T-cell (primary cell): ENCODE results near the gene ZSCAN5C. TPM values are rescaled to one million over a fixed set of nuclear protein-coding genes. Genes with fewer than 3 reads are reported as not detected.

Experiments
- ATAC-seq, 4 experiments: fragments of 200-7000 bp in 3 of 4; fragments of 150-1000 bp in 1 of 4; cut with Tn5 transposase; replicated peaks in 1 of 4; 1 replicate in 3 of 4; 2 replicates in 1 of 4; pipeline ENCODE4 v1.10.0; 2021; ENCODE audit warnings: moderate library complexity in 3 of 4, mild to moderate bottlenecking in 2 of 4, moderate number of reproducible peaks in 1 of 4
- CTCF ChIA-PET, 2 donors: fragments of 300-600 bp; sonication (Branson Sonifier 250); formaldehyde crosslinking; loops; one replicate each; lab custom pipeline; 2022; ENCODE audit warnings: antibody characterized with exemption in 2 of 2; lab: Charles Lee
- POLR2A ChIA-PET, 2 donors: fragments of 300-600 bp; sonication (Branson Sonifier 250); formaldehyde crosslinking; loops; one replicate each; lab custom pipeline; 2022; ENCODE audit warnings: antibody characterized with exemption in 2 of 2; lab: Charles Lee
- DNase-seq, 35 experiments: peaks; one replicate each; pipeline versions ENCODE4 v3.0.0 to v3.0.0-alpha.2; 2013 to 2023
- H3K27ac ChIP-seq: one replicate; pipeline ENCODE4 v1.5.1; 2013; ENCODE audit warnings: low read length
- H3K27me3 ChIP-seq, 2 experiments: replicated peaks in 1 of 2; 1 replicate in 1 of 2; 2 replicates in 1 of 2; pipeline versions ENCODE4 v1.6.1 to v1.7.0; 2013; ENCODE audit warnings: low read length in 1 of 2, mixed read lengths in 1 of 2; ENCODE audit not compliant: control insufficient read depth in 2 of 2, insufficient read depth in 2 of 2; ENCODE audit errors: extremely low read depth in 1 of 2
- H3K36me3 ChIP-seq, 2 donors: 1 replicate in 1 of 2; 2 replicates in 1 of 2; pipeline versions ENCODE4 v1.6.1 to v1.7.0; 2013; ENCODE audit warnings: low read length in 1 of 2; ENCODE audit not compliant: control insufficient read depth in 2 of 2, insufficient read depth in 1 of 2; ENCODE audit errors: extremely low read depth in 1 of 2
- H3K4me1 ChIP-seq, 2 experiments: 1 replicate in 1 of 2; 2 replicates in 1 of 2; pipeline versions ENCODE4 v1.6.1 to v1.7.0; 2013; ENCODE audit warnings: low read length in 2 of 2, mixed read lengths in 1 of 2; ENCODE audit not compliant: insufficient read depth in 2 of 2, control insufficient read depth in 1 of 2; ENCODE audit errors: extremely low read depth in 1 of 2
- H3K4me3 ChIP-seq, 2 donors: 1 replicate in 1 of 2; 2 replicates in 1 of 2; pipeline versions ENCODE4 v1.5.1 to v1.7.0; 2013; ENCODE audit warnings: mild to moderate bottlenecking in 2 of 2, low read length in 1 of 2, moderate library complexity in 1 of 2; ENCODE audit not compliant: control insufficient read depth in 1 of 2; ENCODE audit errors: extremely low read depth in 1 of 2
- H3K9me3 ChIP-seq: 2 replicates; pipeline ENCODE4 v1.7.0; 2013
- H3K27ac Mint-ChIP-seq, 2 donors: one replicate each; pipeline ENCODE4 v1.8.0; 2020 to 2021; ENCODE audit warnings: mild to moderate bottlenecking in 2 of 2, mixed read lengths in 2 of 2
- H3K27me3 Mint-ChIP-seq, 2 donors: one replicate each; pipeline ENCODE4 v1.8.0; 2021 to 2022; ENCODE audit warnings: mixed read lengths in 2 of 2
- H3K36me3 Mint-ChIP-seq: one replicate; pipeline ENCODE4 v1.8.0; 2021; ENCODE audit warnings: mixed read lengths
- H3K4me1 Mint-ChIP-seq, 3 donors: one replicate each; pipeline ENCODE4 v1.8.0; 2020 to 2022; ENCODE audit warnings: mixed read lengths in 3 of 3, mild to moderate bottlenecking in 1 of 3
- H3K4me3 Mint-ChIP-seq, 3 donors: one replicate each; pipeline ENCODE4 v1.8.0; 2020 to 2022; ENCODE audit warnings: mild to moderate bottlenecking in 3 of 3, mixed read lengths in 3 of 3, moderate library complexity in 3 of 3
- H3K9me3 Mint-ChIP-seq, 3 donors: one replicate each; pipeline ENCODE4 v1.8.0; 2020 to 2022; ENCODE audit warnings: mixed read lengths in 3 of 3
- WGBS: methylation state at CpG from one replicate; pipeline ENCODE4 v1.1.5; 2013; ENCODE audit warnings: missing lambda C conversion rate; ENCODE audit not compliant: insufficient coverage; 5-methylcytosine and 5-hydroxymethylcytosine counted together
- total RNA-seq, 35 experiments: library from RNA in 6 of 35; stranded (reverse) in 6 of 35; fragments of 120-200 nt in 1 of 35; gene quantifications; one replicate each; pipeline versions ENCODE4 v1.2.1 to v1.2.4 and lab custom pipeline; 2013 to 2026

Gene ZSCAN5C, protein sequence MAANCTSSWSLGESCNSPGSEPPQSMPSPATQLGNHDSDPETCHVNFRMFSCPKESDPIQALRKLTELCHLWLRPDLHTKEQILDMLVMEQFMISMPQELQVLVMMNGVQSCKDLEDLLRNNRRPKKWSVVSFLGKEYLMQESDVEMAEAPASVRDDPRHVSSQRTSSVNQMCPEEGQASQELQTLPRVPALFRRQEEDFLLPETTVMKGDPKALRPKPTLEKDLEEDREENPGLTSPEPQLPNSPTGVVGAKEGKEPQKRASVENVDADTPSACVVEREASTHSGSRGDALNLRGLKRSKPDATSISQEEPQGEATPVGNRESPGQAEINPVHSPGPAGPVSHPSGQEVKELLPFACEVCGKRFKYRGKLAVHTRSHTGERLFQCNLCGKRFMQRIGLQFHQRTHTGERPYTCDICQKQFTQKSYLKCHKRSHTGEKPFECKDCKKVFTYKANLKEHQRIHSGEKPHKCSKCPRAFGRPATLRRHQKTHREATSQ
- total RNA-seq (not detected), total RNA-seq (lab: John Stamatoyannopoulos, UW) (0 reads per million in 29 experiments)
- not detected for total RNA-seq (2013)

DNA sequence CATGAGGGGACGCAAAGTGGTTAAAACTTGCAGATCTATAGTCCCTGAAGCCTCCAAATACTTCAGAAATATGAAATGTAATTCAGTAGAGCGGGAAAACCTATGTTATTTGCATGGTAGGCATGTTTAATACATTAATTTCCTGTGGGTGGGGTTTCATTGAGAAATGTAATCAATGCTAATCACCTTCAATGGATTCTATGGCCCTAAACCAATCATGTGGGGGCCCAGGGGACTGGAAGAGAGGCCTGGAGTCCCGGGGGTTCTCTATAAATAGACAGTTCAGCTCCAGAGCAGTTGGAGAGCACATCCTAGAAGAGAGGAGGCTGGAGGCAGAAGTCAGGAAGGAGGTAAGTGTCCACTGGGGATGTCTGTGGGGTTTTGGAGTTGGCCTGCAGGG is at the start of gene ZSCAN5C:
TSS of gene ZSCAN5C (plus strand) at position 301 of the 400 bp plus-strand sequence. CDS start 3,641 bp downstream, outside the sequence.
- WGBS: no CpG with 5 or more reads among the region's 3 CpGs
- Histone ChIP-seq H3K4me1 (no peaks in the 10 kb centered on the region), H3K27me3 (peaks cover 0 to 3% of the 10 kb centered on the region in 2 experiments), H3K4me3 (no peak within 1 kb of the TSS), H3K36me3 (no peaks in the 10 kb centered on the region), H3K9me3 (no peaks in the 10 kb centered on the region), H3K27ac (no peak within 1 kb of the TSS)
- CTCF ChIA-PET: no interaction called here
- Mint-ChIP-seq H3K27ac (no peak within 1 kb of the TSS), H3K36me3 (no peaks in the 10 kb centered on the region), H3K9me3 (no peaks in the 10 kb centered on the region), H3K4me3 (no peak within 1 kb of the TSS), H3K27me3 (peaks cover 0 to 11% of the 10 kb centered on the region in 2 donors), H3K4me1 (no peaks in the 10 kb centered on the region)
- no peak for DNase-seq
- POLR2A ChIA-PET: no interaction called here
- no peak for ATAC-seq

DNA sequence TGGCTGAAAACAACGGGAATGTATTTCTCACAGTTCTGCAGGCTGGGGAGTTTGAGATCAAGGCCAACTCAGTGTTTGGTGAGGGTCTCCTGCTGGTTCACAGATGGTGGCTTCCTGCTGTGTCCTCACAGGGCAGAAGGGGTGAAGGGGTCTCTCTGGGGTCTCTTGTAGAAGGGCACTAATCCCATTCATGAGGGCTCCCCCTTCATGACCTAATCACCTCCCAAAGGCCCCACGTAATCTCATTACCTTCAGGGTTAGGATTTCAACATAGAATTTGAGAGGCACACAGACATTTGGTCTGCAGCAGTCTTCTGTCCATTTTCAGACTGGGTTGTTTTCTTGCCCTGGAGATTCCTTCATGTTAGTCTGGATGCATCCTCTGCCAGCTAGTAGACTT is 49.4 kb upstream of the ZSCAN5C start:
- Mint-ChIP-seq H3K36me3 (peaks cover 40% of the 10 kb centered on the region), H3K4me1 (peaks cover 11 to 20% (median 15%) of the 10 kb centered on the region in 3 donors), H3K4me3 (no peak overlapping the region), H3K27me3 (no peaks in the 10 kb centered on the region), H3K27ac (peak overlapping the region in 1 of 2 donors; percentile 48), H3K9me3 (no peaks in the 10 kb centered on the region)
- CTCF ChIA-PET: interaction anchor here in 1 of 2 donors (0.6 kb wide), 1 partner anchor 82 kb away, joined by 4 read pairs; no protein-coding TSS in a partner anchor
- H3K27ac ChIP-seq: no peak overlapping the region
- no peak overlapping the region for H3K4me3 ChIP-seq
- DNase-seq (no peak), ATAC-seq (no peak)
- peaks cover 24 to 35% of the 10 kb centered on the region in 2 donors for H3K36me3 ChIP-seq
- peaks cover 0 to 8% of the 10 kb centered on the region in 2 experiments for H3K4me1 ChIP-seq
- no peaks in the 10 kb centered on the region for H3K27me3 ChIP-seq
- POLR2A ChIA-PET: no interaction called here
- WGBS: 100% methylated on average over 1 of the region's 2 CpGs
- no peaks in the 10 kb centered on the region for H3K9me3 ChIP-seq

DNA sequence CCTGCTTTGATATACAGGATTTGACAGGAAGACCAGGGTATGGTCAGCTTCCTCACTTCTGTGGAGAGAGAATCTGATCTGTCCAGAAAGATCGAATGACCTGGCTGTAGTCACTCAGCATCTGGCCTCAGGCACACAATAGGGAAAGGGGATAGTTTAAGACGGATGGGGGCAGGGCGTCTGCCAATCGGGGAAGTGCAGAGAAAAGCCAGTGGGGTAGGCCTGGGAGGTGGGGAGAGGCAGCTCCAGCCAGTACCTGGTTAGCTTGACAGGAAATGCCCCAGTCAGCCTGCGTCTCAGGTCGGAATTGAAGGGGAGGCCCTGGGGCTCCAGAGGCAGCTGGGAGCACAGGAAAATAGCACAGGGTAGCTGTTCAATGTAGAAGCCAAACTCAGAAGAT is 48.6 kb upstream of the ZSCAN5C start:
- ChIA-PET CTCF (interaction anchor here in 1 of 2 donors (0.6 kb wide), 1 partner anchor 11 kb away, joined by 3 read pairs; no protein-coding TSS in a partner anchor), POLR2A (interaction anchor here in 1 of 2 donors (0.6 kb wide), 1 partner anchor 43 kb away, joined by 3 read pairs; no protein-coding TSS in a partner anchor)
- Histone ChIP-seq H3K9me3 (no peaks in the 10 kb centered on the region), H3K4me1 (peaks cover 0 to 8% of the 10 kb centered on the region in 2 experiments), H3K36me3 (peaks cover 22 to 35% of the 10 kb centered on the region in 2 donors), H3K27ac (no peak overlapping the region), H3K27me3 (no peaks in the 10 kb centered on the region), H3K4me3 (no peak overlapping the region)
- Mint-ChIP-seq H3K4me3 (no peak overlapping the region), H3K27me3 (no peaks in the 10 kb centered on the region), H3K4me1 (peaks cover 11 to 20% (median 15%) of the 10 kb centered on the region in 3 donors), H3K36me3 (peaks cover 46% of the 10 kb centered on the region), H3K27ac (peak overlapping the region; percentile 0 to 84), H3K9me3 (no peaks in the 10 kb centered on the region)
- no peak for ATAC-seq
- no peak for DNase-seq
- WGBS: 42% methylated on average over 6 of the region's 6 CpGs

DNA sequence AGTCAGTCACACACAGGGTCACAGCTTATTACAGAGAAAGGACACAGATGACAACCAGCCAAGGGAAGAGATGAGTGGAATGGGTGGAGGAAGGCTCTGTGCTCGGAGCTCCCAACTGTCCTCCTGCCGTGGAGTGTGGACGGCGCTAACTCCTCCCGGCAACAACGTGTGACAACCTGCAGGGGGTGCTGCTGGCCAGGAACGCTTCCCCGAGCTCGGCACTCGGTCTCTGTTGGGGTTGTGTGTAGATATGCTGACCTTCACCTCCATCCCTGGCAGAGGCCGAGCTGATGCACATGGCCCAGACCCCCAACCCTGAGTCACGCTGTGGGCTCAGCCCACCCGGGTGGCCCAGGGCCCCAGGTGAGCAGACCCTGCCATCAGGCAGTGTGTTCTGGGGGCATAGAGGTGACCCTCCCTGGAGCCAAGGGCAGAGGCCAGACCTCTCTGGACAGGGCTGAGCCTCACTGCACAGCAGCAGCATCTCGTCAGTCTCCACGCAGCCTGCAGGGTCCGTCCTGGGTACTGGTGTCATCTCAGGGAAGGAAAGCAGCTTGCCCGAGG is 46.9 kb upstream of the ZSCAN5C start:
- Mint-ChIP-seq H3K9me3 (no peaks in the 10 kb centered on the region), H3K27me3 (no peaks in the 10 kb centered on the region), H3K4me3 (no peak overlapping the region), H3K36me3 (peaks cover 42% of the 10 kb centered on the region), H3K4me1 (peaks cover 11 to 19% (median 12%) of the 10 kb centered on the region in 3 donors), H3K27ac (no peak overlapping the region)
- Histone ChIP-seq H3K4me3 (no peak overlapping the region), H3K27ac (no peak overlapping the region), H3K9me3 (no peaks in the 10 kb centered on the region), H3K36me3 (peaks cover 32 to 41% of the 10 kb centered on the region in 2 donors), H3K27me3 (no peaks in the 10 kb centered on the region), H3K4me1 (peaks cover 0 to 8% of the 10 kb centered on the region in 2 experiments)
- ChIA-PET POLR2A (no interaction called here), CTCF (interaction anchor here in 1 of 2 donors (0.6 kb wide), 1 partner anchor 176 kb away, joined by 3 read pairs; no protein-coding TSS in a partner anchor)
- 96% methylated on average over 5 of the region's 17 CpGs for WGBS
- ATAC-seq (no peak), DNase-seq (no peak)

DNA sequence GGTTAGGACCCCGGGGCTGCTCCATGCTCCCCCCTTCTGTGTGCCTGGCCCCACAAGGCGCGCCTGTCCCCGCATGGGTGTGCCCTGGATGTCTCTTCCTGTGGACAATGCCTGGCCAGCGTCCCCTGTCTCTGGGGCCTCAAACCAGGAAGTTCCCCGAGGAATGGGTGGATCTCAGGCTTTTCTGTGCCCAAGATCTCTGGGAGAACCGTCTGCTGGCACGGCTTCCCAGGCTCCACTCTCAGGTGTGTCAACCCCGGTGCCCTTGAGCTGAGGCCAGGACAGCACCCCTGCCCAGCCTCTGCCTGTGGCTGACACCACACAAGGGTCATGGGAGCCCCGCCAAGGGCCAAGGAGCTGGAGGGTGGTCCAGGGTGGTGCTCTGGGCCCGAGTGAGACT is 45.3 kb upstream of the ZSCAN5C start:
- Mint-ChIP-seq H3K27ac (no peak overlapping the region), H3K4me3 (no peak overlapping the region), H3K36me3 (peaks cover 40% of the 10 kb centered on the region), H3K4me1 (peaks cover 9 to 16% (median 11%) of the 10 kb centered on the region in 3 donors), H3K27me3 (no peaks in the 10 kb centered on the region), H3K9me3 (no peaks in the 10 kb centered on the region)
- POLR2A ChIA-PET: no interaction called here
- peaks cover 0 to 8% of the 10 kb centered on the region in 2 experiments for H3K4me1 ChIP-seq
- DNase-seq (no peak), ATAC-seq (no peak)
- CTCF ChIA-PET: no interaction called here
- no peak overlapping the region for H3K27ac ChIP-seq
- no peaks in the 10 kb centered on the region for H3K27me3 ChIP-seq
- no peak overlapping the region for H3K4me3 ChIP-seq
- 97% methylated on average over 11 of the region's 11 CpGs for WGBS
- peaks cover 34 to 41% of the 10 kb centered on the region in 2 donors for H3K36me3 ChIP-seq
- no peaks in the 10 kb centered on the region for H3K9me3 ChIP-seq

DNA sequence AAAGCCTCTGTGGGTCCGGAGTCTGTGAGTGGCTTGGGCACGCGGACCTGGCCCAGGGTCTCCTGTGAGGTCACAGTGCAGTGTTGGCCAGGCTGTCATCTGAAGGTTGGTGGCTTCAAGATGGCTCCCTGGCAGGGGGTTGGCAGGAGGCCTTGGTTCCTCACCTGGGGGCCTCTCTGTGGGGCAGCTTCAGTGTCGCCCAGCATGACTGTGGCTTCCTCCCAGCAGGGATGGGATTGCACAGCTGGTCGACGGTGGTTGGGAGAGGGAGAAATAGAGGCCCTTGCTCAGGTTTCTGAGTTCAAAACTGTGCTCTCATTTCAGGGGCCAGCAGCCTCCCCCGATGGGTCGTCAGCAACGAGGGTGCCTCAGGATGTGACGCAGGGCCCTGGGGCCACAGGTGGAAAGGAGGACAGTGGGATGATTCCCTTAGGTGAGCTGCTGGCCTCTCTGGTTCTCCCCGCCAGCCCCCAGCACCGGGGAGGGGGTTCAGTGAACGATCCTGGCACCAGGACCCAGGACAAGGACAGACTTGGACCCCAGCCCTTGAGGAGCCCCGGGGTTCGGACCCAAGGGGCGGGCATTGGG is 43.8 kb upstream of the ZSCAN5C start:
- H3K4me3 ChIP-seq: no peak overlapping the region
- POLR2A ChIA-PET: interaction anchor here in 1 of 2 donors (0.5 kb wide), 1 partner anchor 17 kb away, joined by 9 read pairs; the partner anchor contains the start of gene ZNF444
- peaks cover 0 to 7% of the 10 kb centered on the region in 2 experiments for H3K4me1 ChIP-seq
- Mint-ChIP-seq H3K27ac (no peak overlapping the region), H3K36me3 (peaks cover 38% of the 10 kb centered on the region), H3K4me3 (no peak overlapping the region), H3K4me1 (peaks cover 6 to 9% (median 7%) of the 10 kb centered on the region in 3 donors), H3K9me3 (no peaks in the 10 kb centered on the region), H3K27me3 (no peaks in the 10 kb centered on the region)
- DNase-seq: no peak
- no peaks in the 10 kb centered on the region for H3K9me3 ChIP-seq
- no peak for ATAC-seq
- 84% methylated on average over 16 of the region's 16 CpGs for WGBS
- no peak overlapping the region for H3K27ac ChIP-seq
- H3K27me3 ChIP-seq: peaks cover 0 to under 1% of the 10 kb centered on the region in 2 experiments
- peaks cover 34 to 46% of the 10 kb centered on the region in 2 donors for H3K36me3 ChIP-seq
- CTCF ChIA-PET: no interaction called here
